ENCODE data around the gene RBM10. TPM values are rescaled to one million over a fixed set of nuclear protein-coding genes. Genes with fewer than 3 reads are reported as not detected.

Gene RBM10
- total RNA-seq, 1 experiment from 2014 or later = 69.5 TPM

DNA sequence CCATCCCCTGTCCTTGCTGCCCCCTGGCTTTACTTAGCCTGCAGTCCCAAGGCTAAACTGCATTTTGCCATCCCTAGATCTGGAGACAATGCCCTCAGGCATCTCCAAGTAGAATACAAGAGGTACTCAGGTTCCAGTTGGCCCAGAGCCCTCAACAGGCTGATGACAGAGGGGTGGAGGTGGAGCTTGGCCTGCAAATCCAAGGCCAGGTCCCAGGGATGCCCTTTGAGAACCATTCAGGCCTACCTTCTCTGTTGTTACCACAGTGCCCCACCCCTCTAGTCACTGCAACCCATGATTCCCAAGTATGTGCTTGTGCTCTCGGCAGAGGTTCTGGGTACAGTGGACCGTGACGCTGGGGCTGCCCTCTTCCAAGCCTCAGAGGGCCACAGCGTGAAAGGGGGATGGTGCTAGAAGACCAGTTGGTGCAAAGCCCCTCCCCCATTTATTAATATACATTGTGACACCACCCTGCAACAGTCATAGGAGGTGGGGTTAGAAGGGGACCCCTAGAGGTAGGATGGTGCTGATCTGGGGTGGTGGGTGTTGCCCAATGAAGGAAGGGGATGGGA lies 42.2 kb downstream of the RBM10 start:
- Mint-ChIP-seq H3K4me1 (ENCODE audit: insufficient read depth, unreplicated experiment) (no peaks in the 10 kb centered on the region), H3K4me3 (ENCODE audit: unreplicated experiment) (no peak overlapping the region), H3K9me3 (ENCODE audit: unreplicated experiment) (no peaks in the 10 kb centered on the region), H3K27me3 (ENCODE audit: insufficient read depth, unreplicated experiment) (peaks cover 48% of the 10 kb centered on the region), H3K27ac (ENCODE audit: low read depth, unreplicated experiment) (peak overlapping the region; percentile 32), H3K36me3 (ENCODE audit: insufficient read depth, unreplicated experiment) (peaks cover 37% of the 10 kb centered on the region)
- DNase-seq (ENCODE audit: unreplicated experiment) = peak; percentile 45
- ChIA-PET CTCF (interaction anchor here (0.6 kb wide), 1 partner anchor 34 kb away, joined by 3 read pairs; no protein-coding TSS in a partner anchor), POLR2A (interaction anchor here (0.7 to 1.1 kb wide), 2 partner anchors 42 to 65 kb away, joined by 3 read pairs; partner anchors contain the start of genes NDUFB11 and RBM10)
- no TSS peak for BruUV-seq (replicated peaks)
- TF ChIP-seq, protein P1, sequence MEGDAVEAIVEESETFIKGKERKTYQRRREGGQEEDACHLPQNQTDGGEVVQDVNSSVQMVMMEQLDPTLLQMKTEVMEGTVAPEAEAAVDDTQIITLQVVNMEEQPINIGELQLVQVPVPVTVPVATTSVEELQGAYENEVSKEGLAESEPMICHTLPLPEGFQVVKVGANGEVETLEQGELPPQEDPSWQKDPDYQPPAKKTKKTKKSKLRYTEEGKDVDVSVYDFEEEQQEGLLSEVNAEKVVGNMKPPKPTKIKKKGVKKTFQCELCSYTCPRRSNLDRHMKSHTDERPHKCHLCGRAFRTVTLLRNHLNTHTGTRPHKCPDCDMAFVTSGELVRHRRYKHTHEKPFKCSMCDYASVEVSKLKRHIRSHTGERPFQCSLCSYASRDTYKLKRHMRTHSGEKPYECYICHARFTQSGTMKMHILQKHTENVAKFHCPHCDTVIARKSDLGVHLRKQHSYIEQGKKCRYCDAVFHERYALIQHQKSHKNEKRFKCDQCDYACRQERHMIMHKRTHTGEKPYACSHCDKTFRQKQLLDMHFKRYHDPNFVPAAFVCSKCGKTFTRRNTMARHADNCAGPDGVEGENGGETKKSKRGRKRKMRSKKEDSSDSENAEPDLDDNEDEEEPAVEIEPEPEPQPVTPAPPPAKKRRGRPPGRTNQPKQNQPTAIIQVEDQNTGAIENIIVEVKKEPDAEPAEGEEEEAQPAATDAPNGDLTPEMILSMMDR (IDR thresholded peaks at IDR 0.05; ENCODE audit: unreplicated experiment) = no peak
- intact Hi-C loops (cut with micrococcal nuclease) = no loop called here

DNA sequence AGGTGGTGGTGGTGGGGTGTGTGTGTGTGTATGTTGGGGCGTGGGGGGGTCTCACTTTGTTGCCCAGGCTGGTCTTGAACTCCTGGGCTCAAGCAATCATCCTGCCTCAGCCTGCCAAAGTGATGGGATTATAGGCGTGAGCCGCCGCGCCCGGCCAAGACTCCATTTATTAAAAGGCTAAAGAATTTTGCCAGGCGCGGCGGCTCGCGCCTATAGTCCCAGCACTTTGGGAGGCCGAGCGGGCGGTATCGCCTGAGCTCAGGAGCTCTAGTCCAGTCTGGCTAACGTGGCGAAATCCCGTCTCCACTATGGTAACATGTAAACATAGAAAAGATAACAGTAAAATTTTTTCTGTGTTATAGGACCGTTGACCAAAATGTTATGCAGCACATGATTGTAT lies 44.9 kb downstream of the RBM10 start:
- POLR2A ChIA-PET = interaction anchor here (1.4 to 2.7 kb wide), 4 partner anchors 8 to 59 kb away, joined by 3 to 25 read pairs (median 8); partner anchors contain the start of gene CDK16
- no peak overlapping the region for H3K4me3 Mint-ChIP-seq (ENCODE audit: unreplicated experiment)
- CTCF ChIA-PET = interaction anchor here (0.7 kb wide), 1 partner anchor 399 kb away, joined by 3 read pairs; no protein-coding TSS in a partner anchor

DNA sequence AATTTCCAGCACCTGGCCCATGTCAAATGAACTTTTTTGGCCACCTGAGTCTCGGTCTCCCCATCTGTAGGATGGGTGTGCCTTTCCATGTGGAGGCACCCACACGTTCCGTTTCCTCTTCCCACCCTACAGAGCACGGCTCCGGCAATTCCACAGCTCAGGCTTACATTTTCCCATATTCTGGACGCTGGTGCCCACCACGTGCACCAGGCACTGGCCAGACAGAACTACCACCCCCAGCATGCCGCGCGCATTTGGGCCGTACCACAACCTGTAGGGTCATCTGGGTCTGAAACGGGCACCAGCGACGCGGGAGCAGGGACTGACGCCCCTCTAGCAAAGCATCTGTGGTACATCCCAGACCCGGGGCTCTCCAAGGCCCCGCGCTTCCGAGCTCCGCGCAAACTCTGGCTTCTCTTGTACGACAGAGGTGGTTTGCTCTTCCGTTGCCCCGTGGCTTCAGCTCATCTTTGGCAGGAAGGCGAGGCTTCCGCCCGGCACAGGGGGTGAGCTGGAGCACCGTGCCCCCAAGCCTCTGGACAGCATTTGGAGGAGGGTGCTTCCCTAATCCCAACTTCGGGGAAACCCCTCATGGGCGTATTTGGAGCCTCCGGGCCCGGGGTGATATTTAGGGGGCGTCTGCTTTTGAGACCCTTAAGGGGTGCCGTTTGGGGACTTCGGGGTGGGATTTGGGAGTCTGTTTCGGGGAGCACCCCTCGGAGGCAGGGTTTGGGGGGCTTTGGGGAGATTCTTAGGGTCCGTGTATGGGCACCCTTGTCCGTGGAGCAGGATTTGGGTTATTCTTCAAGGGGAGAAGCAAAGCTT lies 45.6 kb downstream of the RBM10 start:
- Mint-ChIP-seq H3K27me3 (ENCODE audit: insufficient read depth, unreplicated experiment) (peaks cover 17% of the 10 kb centered on the region), H3K4me1 (ENCODE audit: insufficient read depth, unreplicated experiment) (peaks cover 11% of the 10 kb centered on the region), H3K27ac (ENCODE audit: low read depth, unreplicated experiment) (peak overlapping the region; percentile 84), H3K4me3 (ENCODE audit: unreplicated experiment) (peak overlapping the region; percentile 92), H3K9me3 (ENCODE audit: unreplicated experiment) (no peaks in the 10 kb centered on the region), H3K36me3 (ENCODE audit: insufficient read depth, unreplicated experiment) (peaks cover 16% of the 10 kb centered on the region)
- intact Hi-C loops (cut with micrococcal nuclease) = loop anchor here (5.0 to 10.0 kb wide), 2 partner anchors 292 to 834 kb away; partner anchors contain the start of gene ZNF41
- TF ChIP-seq, protein P1 (IDR thresholded peaks at IDR 0.05; ENCODE audit: unreplicated experiment) = no peak
- no TSS peak for BruUV-seq (replicated peaks)
- ChIA-PET CTCF (interaction anchor here (0.6 to 3.0 kb wide), 8 partner anchors 13 to 400 kb away, joined by 3 to 14 read pairs (median 6); partner anchors contain the start of genes NDUFB11 and RBM10), POLR2A (interaction anchor here (0.5 to 2.7 kb wide), 13 partner anchors 9 to 432 kb away, joined by 3 to 25 read pairs (median 4); partner anchors contain the start of genes CDK16, RBM10, SLC9A7 and USP11)
- peak; percentile 90 for DNase-seq (ENCODE audit: unreplicated experiment)

More for the DNA sequence above, 44.9 kb downstream of the RBM10 start:
- Mint-ChIP-seq H3K27me3 (ENCODE audit: insufficient read depth, unreplicated experiment) (peaks cover 24% of the 10 kb centered on the region), H3K27ac (ENCODE audit: low read depth, unreplicated experiment) (no peak overlapping the region), H3K36me3 (ENCODE audit: insufficient read depth, unreplicated experiment) (peaks cover 23% of the 10 kb centered on the region), H3K9me3 (ENCODE audit: unreplicated experiment) (no peaks in the 10 kb centered on the region), H3K4me1 (ENCODE audit: insufficient read depth, unreplicated experiment) (peaks cover 7% of the 10 kb centered on the region)
- no TSS peak for BruUV-seq (replicated peaks)
- no peak for DNase-seq (ENCODE audit: unreplicated experiment)
- intact Hi-C loops (cut with micrococcal nuclease) = loop anchor here (5.0 to 10.0 kb wide), 2 partner anchors 292 to 835 kb away; partner anchors contain the start of gene ZNF41
- TF ChIP-seq, protein P1 (IDR thresholded peaks at IDR 0.05; ENCODE audit: unreplicated experiment) = no peak

Data from MCF 10A (cell line).